Effector memory CD4-positive, alpha-beta T cell (primary cell): ENCODE results near the gene LRPPRC.
"Not testable (repeated sequence)": the region's sequence is repeated elsewhere in the genome, so short reads cannot be mapped to it uniquely, and the experiment has no call there.

Experiments
- DNase-seq, 3 donors: peaks; one replicate each; pipeline ENCODE4 v3.0.0-alpha.2; 2020
- H3K27ac ChIP-seq: 2 replicates; pipeline ENCODE4 v1.7.0; 2013; ENCODE audit warnings: mild to moderate bottlenecking, low read length, moderate library complexity; ENCODE audit not compliant: insufficient read depth, poor library complexity, severe bottlenecking
- H3K27me3 ChIP-seq: replicated peaks from 2 replicates; pipeline ENCODE4 v1.7.0; 2013; ENCODE audit warnings: mild to moderate bottlenecking, low read length; ENCODE audit not compliant: insufficient read depth, control insufficient read depth, poor library complexity, severe bottlenecking
- H3K36me3 ChIP-seq: 2 replicates; pipeline ENCODE4 v1.7.0; 2013; ENCODE audit warnings: mild to moderate bottlenecking, low read length, moderate library complexity; ENCODE audit not compliant: control insufficient read depth, insufficient read depth
- H3K4me1 ChIP-seq: 2 replicates; pipeline ENCODE4 v1.7.0; 2013; ENCODE audit warnings: low read length, mild to moderate bottlenecking; ENCODE audit not compliant: control insufficient read depth, insufficient read depth, poor library complexity, severe bottlenecking
- H3K4me3 ChIP-seq: 2 replicates; pipeline ENCODE4 v1.7.0; 2013; ENCODE audit warnings: low read length, low read depth, mild to moderate bottlenecking; ENCODE audit not compliant: insufficient read depth, poor library complexity, severe bottlenecking
- H3K9me3 ChIP-seq: 2 replicates; pipeline ENCODE4 v1.7.0; 2013; ENCODE audit warnings: mild to moderate bottlenecking, low read length, moderate library complexity; ENCODE audit not compliant: control insufficient read depth

The LRPPRC gene

DNA sequence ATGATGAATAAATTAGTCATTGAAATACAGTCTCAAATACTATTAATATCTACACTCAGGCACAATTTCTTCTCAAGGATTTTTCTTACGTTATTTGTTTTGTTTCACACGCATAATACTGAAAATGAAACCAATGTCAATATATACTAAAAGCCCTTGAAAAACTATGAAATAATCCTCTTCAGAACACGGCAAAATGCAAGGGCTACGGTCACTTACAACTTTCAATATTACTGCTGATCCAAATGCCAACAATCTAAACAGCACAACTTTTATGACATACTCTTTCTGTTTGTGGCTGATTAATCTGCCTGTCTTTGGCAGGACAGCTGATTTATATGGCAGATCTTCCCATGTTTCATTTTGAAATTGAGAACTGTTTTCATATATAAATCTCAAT lies 68.3 kb downstream of the LRPPRC start:
- DNase-seq = no peak
- no peaks in the 10 kb centered on the region for H3K27me3 ChIP-seq
- H3K36me3 ChIP-seq = peaks cover 10% of the 10 kb centered on the region
- no peak overlapping the region for H3K4me3 ChIP-seq
- no peak overlapping the region for H3K27ac ChIP-seq
- no peaks in the 10 kb centered on the region for H3K4me1 ChIP-seq
- no peaks in the 10 kb centered on the region for H3K9me3 ChIP-seq

DNA sequence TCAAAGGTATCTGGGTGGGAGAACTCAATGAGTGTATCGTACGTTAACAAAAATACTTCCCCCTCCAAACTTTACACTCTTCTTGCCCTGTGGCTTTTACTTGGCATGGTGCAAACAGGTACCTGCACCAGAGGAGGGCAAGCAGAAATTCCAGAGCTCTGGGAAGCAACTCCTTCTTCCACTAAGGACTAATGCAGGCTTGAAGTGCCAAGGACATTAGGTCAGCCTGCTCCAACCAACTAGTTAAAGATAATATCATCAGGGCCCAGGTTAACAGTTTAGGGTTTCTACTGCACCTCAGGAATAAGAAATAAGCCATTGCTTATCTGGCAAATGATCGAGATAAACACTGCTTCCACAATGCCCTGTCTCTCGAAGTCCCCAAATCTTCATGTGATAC lies 70.4 kb downstream of the LRPPRC start:
- Histone ChIP-seq H3K36me3 (peaks cover 10% of the 10 kb centered on the region), H3K9me3 (no peaks in the 10 kb centered on the region), H3K4me1 (no peaks in the 10 kb centered on the region), H3K27ac (no peak overlapping the region), H3K4me3 (no peak overlapping the region), H3K27me3 (no peaks in the 10 kb centered on the region)
- no peak for DNase-seq

DNA sequence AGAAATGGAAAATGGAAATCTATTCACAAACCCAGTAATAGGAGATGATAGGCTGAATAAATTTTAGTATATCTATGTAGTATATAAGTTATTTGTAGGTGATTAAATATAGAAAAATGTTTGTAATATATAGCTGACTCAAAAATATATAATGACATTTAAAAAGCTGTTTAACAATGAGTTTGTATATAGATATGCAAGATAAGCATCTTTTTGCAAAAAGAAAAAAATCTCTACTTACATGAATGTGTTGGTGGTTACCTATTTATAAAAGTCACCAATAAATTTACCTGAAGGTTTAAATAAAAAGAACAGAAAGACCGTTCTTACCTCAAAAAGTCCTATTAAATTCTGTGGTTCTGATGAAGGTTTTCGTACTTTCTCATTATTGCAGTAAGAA lies 71.3 kb downstream of the LRPPRC start:
- no peak for DNase-seq
- H3K27ac ChIP-seq = no peak overlapping the region
- H3K36me3 ChIP-seq = peaks cover 10% of the 10 kb centered on the region
- no peak overlapping the region for H3K4me3 ChIP-seq
- no peaks in the 10 kb centered on the region for H3K27me3 ChIP-seq
- H3K9me3 ChIP-seq = no peaks in the 10 kb centered on the region
- H3K4me1 ChIP-seq = no peaks in the 10 kb centered on the region

GRCh38 chr2:43911136-43911790 lies 84.5 kb downstream of the LRPPRC start:
- H3K4me3 ChIP-seq, H3K27me3 ChIP-seq, H3K4me1 ChIP-seq, H3K9me3 ChIP-seq, DNase-seq, H3K27ac ChIP-seq: not testable (repeated sequence)
- peaks cover 26% of the 10 kb centered on the region for H3K36me3 ChIP-seq

DNA sequence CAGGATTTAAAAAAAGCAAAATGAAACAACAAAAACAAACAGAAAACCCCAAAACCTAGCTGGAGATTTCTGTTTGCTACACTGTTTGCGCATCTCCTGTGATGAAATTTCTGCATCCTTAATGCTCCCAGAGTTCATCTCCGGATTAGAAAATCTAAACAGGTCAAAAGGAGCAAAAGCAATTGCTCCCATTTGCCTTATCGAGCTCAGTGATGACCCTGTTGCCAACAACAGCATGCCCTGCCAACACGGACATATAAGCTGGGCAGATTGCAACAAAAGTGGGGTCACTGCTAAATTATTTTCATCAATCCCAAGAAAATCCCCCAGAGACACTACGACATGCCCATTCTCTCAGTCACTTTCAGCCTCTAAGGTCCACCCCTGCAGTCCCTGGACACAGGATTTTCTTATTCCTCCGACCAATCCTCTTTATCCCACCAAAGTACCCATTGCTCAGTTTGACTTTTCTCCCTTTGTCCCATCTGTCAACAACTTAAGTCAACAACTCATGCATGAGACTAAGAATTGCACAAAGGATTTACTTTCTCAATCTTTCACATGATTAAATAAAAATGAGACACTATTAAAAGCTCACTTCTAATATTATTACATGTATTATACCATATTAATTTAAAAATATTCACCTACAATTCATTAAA lies 89.2 kb downstream of the LRPPRC start:
- no peak for DNase-seq
- Histone ChIP-seq H3K9me3 (no peaks in the 10 kb centered on the region), H3K4me1 (no peaks in the 10 kb centered on the region), H3K27me3 (no peaks in the 10 kb centered on the region), H3K27ac (no peak overlapping the region), H3K36me3 (peaks cover 16% of the 10 kb centered on the region), H3K4me3 (no peak overlapping the region)

DNA sequence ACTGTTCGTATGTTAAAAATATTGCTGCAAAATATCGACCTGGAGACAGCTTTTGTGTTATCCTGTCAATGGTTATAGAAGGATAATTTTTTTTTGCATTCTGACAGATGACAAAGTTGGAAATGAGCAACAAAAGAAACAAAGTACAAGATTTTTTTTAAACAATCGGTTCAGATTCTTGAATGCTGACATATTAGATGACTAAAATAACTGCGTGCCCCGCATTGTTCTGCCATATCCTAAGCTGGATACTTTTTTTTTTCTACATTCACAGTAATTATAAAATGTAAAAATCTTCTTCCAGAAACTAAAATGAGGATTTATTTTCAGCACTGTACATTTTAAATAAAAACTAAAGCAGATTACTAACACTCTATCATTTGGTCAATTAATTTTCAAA lies 89.9 kb downstream of the LRPPRC start:
- no peaks in the 10 kb centered on the region for H3K9me3 ChIP-seq
- peaks cover 20% of the 10 kb centered on the region for H3K36me3 ChIP-seq
- no peak overlapping the region for H3K4me3 ChIP-seq
- no peaks in the 10 kb centered on the region for H3K4me1 ChIP-seq
- H3K27ac ChIP-seq = no peak overlapping the region
- no peak for DNase-seq
- H3K27me3 ChIP-seq = no peaks in the 10 kb centered on the region

GRCh38 chr2:43905371-43905803 lies 90.4 kb downstream of the LRPPRC start:
- Histone ChIP-seq H3K9me3 (no peaks in the 10 kb centered on the region), H3K36me3 (peaks cover 21% of the 10 kb centered on the region), H3K4me3 (no peak overlapping the region), H3K4me1 (no peaks in the 10 kb centered on the region), H3K27me3 (no peaks in the 10 kb centered on the region), H3K27ac (no peak overlapping the region)
- DNase-seq = no peak

DNA sequence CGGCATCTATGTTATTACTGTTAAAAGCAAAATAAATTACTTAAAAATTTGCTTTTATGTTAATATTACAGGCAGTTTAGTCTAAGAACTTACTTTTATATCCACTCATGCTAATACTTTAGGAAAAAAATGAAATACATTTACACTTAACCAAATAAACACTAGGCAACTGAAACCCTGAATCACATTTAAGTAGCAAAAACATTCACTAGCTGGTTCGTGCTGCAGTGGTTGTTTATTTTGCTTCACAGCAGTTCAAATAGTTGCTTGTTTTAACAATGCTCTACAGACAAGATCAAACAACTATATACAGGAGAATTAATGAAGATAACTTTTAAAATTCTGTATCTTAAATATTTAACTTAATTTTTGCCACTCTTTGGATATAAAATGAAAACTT lies 96.2 kb downstream of the LRPPRC start:
- H3K9me3 ChIP-seq = no peaks in the 10 kb centered on the region
- H3K27me3 ChIP-seq = no peaks in the 10 kb centered on the region
- no peak overlapping the region for H3K4me3 ChIP-seq
- H3K36me3 ChIP-seq = peaks cover 33% of the 10 kb centered on the region
- no peak for DNase-seq
- no peak overlapping the region for H3K27ac ChIP-seq
- no peaks in the 10 kb centered on the region for H3K4me1 ChIP-seq

DNA sequence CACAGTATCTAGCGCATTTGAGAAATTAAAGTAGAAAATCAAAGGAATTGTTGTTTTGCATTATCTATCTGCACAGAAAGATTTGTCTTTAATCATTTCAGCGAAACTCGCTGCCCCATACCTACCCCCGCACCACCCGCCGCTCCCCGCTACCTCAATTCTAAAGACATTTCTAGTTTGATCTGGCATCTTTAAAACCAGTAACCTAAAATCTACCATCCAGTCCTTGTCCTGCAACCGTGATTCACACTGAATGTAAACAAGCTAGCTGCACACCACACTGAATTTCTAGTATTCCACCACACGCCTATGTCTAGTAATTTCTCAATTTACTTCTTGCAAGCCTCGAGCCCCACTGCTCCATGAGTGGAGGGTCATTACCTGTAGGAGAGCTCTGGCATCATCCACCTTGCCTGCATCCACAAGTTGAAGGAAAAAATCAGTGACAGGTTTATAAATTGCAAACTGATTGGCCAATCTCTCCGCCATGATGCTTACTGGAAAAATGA lies 96.9 kb downstream of the LRPPRC start:
- Histone ChIP-seq H3K9me3 (no peaks in the 10 kb centered on the region), H3K4me3 (no peak overlapping the region), H3K27ac (no peak overlapping the region), H3K27me3 (no peaks in the 10 kb centered on the region), H3K36me3 (peaks cover 30% of the 10 kb centered on the region), H3K4me1 (no peaks in the 10 kb centered on the region)
- DNase-seq = no peak

DNA sequence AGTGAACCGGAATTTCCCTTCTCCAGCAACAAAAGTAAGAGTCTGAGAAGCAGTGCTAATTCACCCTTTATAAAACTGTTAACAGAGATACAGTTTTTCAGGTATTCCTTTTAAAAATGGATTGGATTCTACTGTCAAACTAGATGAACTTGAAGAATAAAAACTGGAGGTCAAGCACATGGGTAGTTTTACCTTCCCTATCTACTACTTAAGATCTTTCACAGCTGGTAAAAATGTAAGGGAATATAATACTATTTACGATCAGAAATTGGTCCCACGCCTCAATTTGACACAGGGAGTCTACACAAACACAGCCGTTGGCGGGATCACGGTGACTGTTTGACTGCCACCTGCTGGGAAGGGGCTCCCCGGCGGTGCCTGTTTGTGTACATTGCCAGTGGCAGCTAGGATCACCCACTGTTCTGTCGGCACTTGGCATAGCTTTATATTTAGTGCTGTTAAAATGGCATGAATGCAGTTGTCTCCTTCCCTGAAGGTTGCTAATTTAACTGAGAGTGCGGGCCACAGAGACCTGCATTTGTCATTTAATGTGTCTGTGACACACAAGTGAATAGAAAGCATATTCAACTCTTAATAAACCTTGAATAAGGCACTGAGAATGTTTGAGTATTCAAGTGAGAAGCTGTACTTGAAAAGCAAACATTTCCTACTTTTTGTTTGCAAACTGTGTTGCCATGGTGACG lies 97.5 kb downstream of the LRPPRC start:
- no peak overlapping the region for H3K27ac ChIP-seq
- peaks cover 31% of the 10 kb centered on the region for H3K36me3 ChIP-seq
- H3K27me3 ChIP-seq = no peaks in the 10 kb centered on the region
- H3K4me1 ChIP-seq = no peaks in the 10 kb centered on the region
- DNase-seq = no peak
- H3K9me3 ChIP-seq = no peaks in the 10 kb centered on the region
- no peak overlapping the region for H3K4me3 ChIP-seq
